ENCODE data around the gene CNNM2.

CNNM2 gene
- 9.6 to 46.0 (median 16.1) reads per million in 9 experiments for total RNA-seq

GRCh38 chr10:102917962-102918816, at the start of gene CNNM2:
TSS of gene CNNM2 (plus strand) at chr10:102918294. CDS start at chr10:102918481, 187 bp downstream.
- DNase-seq, result peak; percentile 98 to 99 (median 99)
- peak; percentile 86 for ATAC-seq (replicated peaks)
- Mint-ChIP-seq H3K4me3 (peak within 1 kb of the TSS; percentile 94 to 96), H3K9me3 (no peaks in the 10 kb centered on the region), H3K27me3 (peaks cover 9 to 16% of the 10 kb centered on the region in 2 donors), H3K4me1 (ENCODE audit: low read depth in 2 of 2) (peaks cover 31 to 39% of the 10 kb centered on the region in 2 donors), H3K27ac (peak within 1 kb of the TSS; percentile 93 to 95), H3K36me3 (ENCODE audit: insufficient read depth) (peaks cover 14% of the 10 kb centered on the region)

GRCh38 chr10:102868911-102869257, 49.2 kb upstream of the CNNM2 start:
- Mint-ChIP-seq H3K9me3 (no peaks in the 10 kb centered on the region), H3K27ac (no peak overlapping the region), H3K27me3 (peaks cover 19 to 27% of the 10 kb centered on the region in 2 donors), H3K4me1 (ENCODE audit: low read depth in 2 of 2) (peaks cover 6 to 13% of the 10 kb centered on the region in 2 donors), H3K36me3 (ENCODE audit: insufficient read depth) (peaks cover 9% of the 10 kb centered on the region), H3K4me3 (peak overlapping the region; percentile 24 to 56)
- no peak for ATAC-seq (replicated peaks)
- DNase-seq, result no peak

GRCh38 chr10:102869258-102870198, 48.6 kb upstream of the CNNM2 start, which contains the start of gene AS3MT:
TSS of gene AS3MT (plus strand) at chr10:102869470. CDS start at chr10:102869593, 123 bp downstream.
- H3K4me3 Mint-ChIP-seq, result peak within 1 kb of the TSS; percentile 35 to 56
- peaks cover 9% of the 10 kb centered on the region for H3K36me3 Mint-ChIP-seq (ENCODE audit: insufficient read depth)
- DNase-seq (no peak), ATAC-seq (replicated peaks) (peak; percentile 37)
- no peak within 1 kb of the TSS for H3K27ac Mint-ChIP-seq
- no peaks in the 10 kb centered on the region for H3K9me3 Mint-ChIP-seq
- peaks cover 19 to 27% of the 10 kb centered on the region in 2 donors for H3K27me3 Mint-ChIP-seq
- peaks cover 6 to 13% of the 10 kb centered on the region in 2 donors for H3K4me1 Mint-ChIP-seq (ENCODE audit: low read depth in 2 of 2)

GRCh38 chr10:102870221-102870620, 47.9 kb upstream of the CNNM2 start:
- no peak overlapping the region for H3K4me3 Mint-ChIP-seq
- peaks cover 19 to 27% of the 10 kb centered on the region in 2 donors for H3K27me3 Mint-ChIP-seq
- H3K36me3 Mint-ChIP-seq (ENCODE audit: insufficient read depth), result peaks cover 7% of the 10 kb centered on the region
- H3K27ac Mint-ChIP-seq, result no peak overlapping the region
- peaks cover 6 to 13% of the 10 kb centered on the region in 2 donors for H3K4me1 Mint-ChIP-seq (ENCODE audit: low read depth in 2 of 2)
- DNase-seq (no peak), ATAC-seq (replicated peaks) (no peak)
- H3K9me3 Mint-ChIP-seq, result no peaks in the 10 kb centered on the region

GRCh38 chr10:102872163-102872562, 45.9 kb upstream of the CNNM2 start:
- DNase-seq (no peak), ATAC-seq (replicated peaks) (no peak)
- no peak overlapping the region for H3K27ac Mint-ChIP-seq
- peaks cover 19 to 27% of the 10 kb centered on the region in 2 donors for H3K27me3 Mint-ChIP-seq
- no peaks in the 10 kb centered on the region for H3K9me3 Mint-ChIP-seq
- H3K4me3 Mint-ChIP-seq, result no peak overlapping the region
- peaks cover 6 to 13% of the 10 kb centered on the region in 2 donors for H3K4me1 Mint-ChIP-seq (ENCODE audit: low read depth in 2 of 2)
- peaks cover 3% of the 10 kb centered on the region for H3K36me3 Mint-ChIP-seq (ENCODE audit: insufficient read depth)

- no peaks in the 10 kb centered on the region for H3K4me1 Mint-ChIP-seq (ENCODE audit: low read depth in 2 of 2)
- no peak overlapping the region for H3K4me3 Mint-ChIP-seq
- H3K27ac Mint-ChIP-seq, result no peak overlapping the region
- DNase-seq, result no peak
- no peak for ATAC-seq (replicated peaks)
- H3K27me3 Mint-ChIP-seq, result no peaks in the 10 kb centered on the region
- no peaks in the 10 kb centered on the region for H3K9me3 Mint-ChIP-seq
- peaks cover under 1% of the 10 kb centered on the region for H3K36me3 Mint-ChIP-seq (ENCODE audit: insufficient read depth)
Measured at GRCh38 chr10:102876747-102877153, 41.3 kb upstream of the CNNM2 start.

GRCh38 chr10:102878629-102879028, 39.5 kb upstream of the CNNM2 start:
- Mint-ChIP-seq H3K9me3 (no peaks in the 10 kb centered on the region), H3K36me3 (ENCODE audit: insufficient read depth) (peaks cover 4% of the 10 kb centered on the region), H3K27ac (no peak overlapping the region), H3K27me3 (no peaks in the 10 kb centered on the region), H3K4me1 (ENCODE audit: low read depth in 2 of 2) (no peaks in the 10 kb centered on the region), H3K4me3 (no peak overlapping the region)
- ATAC-seq (replicated peaks) (no peak), DNase-seq (no peak)

GRCh38 chr10:102880256-102880655, 37.8 kb upstream of the CNNM2 start:
- Mint-ChIP-seq H3K36me3 (ENCODE audit: insufficient read depth) (peaks cover 4% of the 10 kb centered on the region), H3K4me1 (ENCODE audit: low read depth in 2 of 2) (no peaks in the 10 kb centered on the region), H3K27me3 (no peaks in the 10 kb centered on the region), H3K9me3 (no peaks in the 10 kb centered on the region), H3K4me3 (no peak overlapping the region), H3K27ac (no peak overlapping the region)
- ATAC-seq (replicated peaks) (no peak), DNase-seq (no peak)

GRCh38 chr10:102888048-102888447, 30.0 kb upstream of the CNNM2 start:
- H3K4me3 Mint-ChIP-seq, result no peak overlapping the region
- ATAC-seq (replicated peaks) (no peak), DNase-seq (no peak)
- H3K27ac Mint-ChIP-seq, result no peak overlapping the region
- no peaks in the 10 kb centered on the region for H3K27me3 Mint-ChIP-seq
- no peaks in the 10 kb centered on the region for H3K4me1 Mint-ChIP-seq (ENCODE audit: low read depth in 2 of 2)
- peaks cover 4% of the 10 kb centered on the region for H3K36me3 Mint-ChIP-seq (ENCODE audit: insufficient read depth)
- H3K9me3 Mint-ChIP-seq, result no peaks in the 10 kb centered on the region

- no peaks in the 10 kb centered on the region for H3K9me3 Mint-ChIP-seq
- H3K27me3 Mint-ChIP-seq, result no peaks in the 10 kb centered on the region
- no peaks in the 10 kb centered on the region for H3K4me1 Mint-ChIP-seq (ENCODE audit: low read depth in 2 of 2)
- H3K4me3 Mint-ChIP-seq, result no peak overlapping the region
- no peak for ATAC-seq (replicated peaks)
- no peak overlapping the region for H3K27ac Mint-ChIP-seq
- DNase-seq, result no peak
- peaks cover 4% of the 10 kb centered on the region for H3K36me3 Mint-ChIP-seq (ENCODE audit: insufficient read depth)
Measured at GRCh38 chr10:102894466-102895213, 23.5 kb upstream of the CNNM2 start.

- H3K36me3 Mint-ChIP-seq (ENCODE audit: insufficient read depth), result peaks cover 7% of the 10 kb centered on the region
- H3K27me3 Mint-ChIP-seq, result no peaks in the 10 kb centered on the region
- DNase-seq (no peak), ATAC-seq (replicated peaks) (no peak)
- H3K27ac Mint-ChIP-seq, result no peak overlapping the region
- no peaks in the 10 kb centered on the region for H3K9me3 Mint-ChIP-seq
- H3K4me3 Mint-ChIP-seq, result no peak overlapping the region
- no peaks in the 10 kb centered on the region for H3K4me1 Mint-ChIP-seq (ENCODE audit: low read depth in 2 of 2)
Measured at GRCh38 chr10:102900006-102900405, 18.1 kb upstream of the CNNM2 start.

- Mint-ChIP-seq H3K4me1 (ENCODE audit: low read depth in 2 of 2) (no peaks in the 10 kb centered on the region), H3K36me3 (ENCODE audit: insufficient read depth) (peaks cover 7% of the 10 kb centered on the region), H3K27me3 (no peaks in the 10 kb centered on the region), H3K9me3 (no peaks in the 10 kb centered on the region), H3K27ac (no peak overlapping the region), H3K4me3 (no peak overlapping the region)
- ATAC-seq (replicated peaks) (no peak), DNase-seq (no peak)
Measured at GRCh38 chr10:102904346-102904745, 13.7 kb upstream of the CNNM2 start.

- ATAC-seq (replicated peaks) (no peak), DNase-seq (no peak)
- Mint-ChIP-seq H3K27me3 (peaks cover 0 to under 1% of the 10 kb centered on the region in 2 donors), H3K9me3 (no peaks in the 10 kb centered on the region), H3K4me3 (no peak overlapping the region), H3K36me3 (ENCODE audit: insufficient read depth) (no peaks in the 10 kb centered on the region), H3K27ac (no peak overlapping the region), H3K4me1 (ENCODE audit: low read depth in 2 of 2) (no peaks in the 10 kb centered on the region)
Measured at GRCh38 chr10:102906507-102906906, 11.6 kb upstream of the CNNM2 start.

All from effector memory CD8-positive, alpha-beta T cell (primary cell).